Measurements from ENCODE around the gene M1AP.
"Not testable (repeated sequence)": the region's sequence is repeated elsewhere in the genome, so short reads cannot be mapped to it uniquely, and the experiment has no call there.

The M1AP gene

GRCh38 chr2:74653589-74653984 is 5.5 kb upstream of the M1AP start:
- DNase-seq: no peak

GRCh38 chr2:74646834-74647482 is 1.2 kb downstream of the M1AP start:
- DNase-seq: no peak

GRCh38 chr2:74646201-74646600 is 1.9 kb downstream of the M1AP start:
- no peak for DNase-seq

- DNase-seq: no peak
Measured at GRCh38 chr2:74645344-74645743, 2.8 kb downstream of the M1AP start.

- DNase-seq: no peak
Measured at GRCh38 chr2:74639550-74639949, 8.6 kb downstream of the M1AP start.

- DNase-seq: no peak
Measured at GRCh38 chr2:74632939-74633312, 15.2 kb downstream of the M1AP start.

- no peak for DNase-seq
Measured at GRCh38 chr2:74632209-74632938, 15.8 kb downstream of the M1AP start.

- not testable (repeated sequence) for DNase-seq
Measured at GRCh38 chr2:74630454-74630853, 17.7 kb downstream of the M1AP start.

- no peak for DNase-seq
Measured at GRCh38 chr2:74628538-74629105, 19.5 kb downstream of the M1AP start.

GRCh38 chr2:74625658-74626425 is 22.3 kb downstream of the M1AP start:
- DNase-seq: no peak

GRCh38 chr2:74620671-74621070 is 27.5 kb downstream of the M1AP start:
- DNase-seq: no peak

GRCh38 chr2:74619651-74620297 is 28.4 kb downstream of the M1AP start:
- DNase-seq: peak; percentile 42

- no peak for DNase-seq
Measured at GRCh38 chr2:74618410-74619083, 29.6 kb downstream of the M1AP start.

GRCh38 chr2:74617122-74617521 is 31.0 kb downstream of the M1AP start:
- no peak for DNase-seq

- DNase-seq: no peak
Measured at GRCh38 chr2:74606927-74607326, 41.2 kb downstream of the M1AP start.

GRCh38 chr2:74603282-74604000 is 44.7 kb downstream of the M1AP start:
- DNase-seq: no peak

- DNase-seq: no peak
Measured at GRCh38 chr2:74602586-74603281, 45.4 kb downstream of the M1AP start.

- DNase-seq: no peak
Measured at GRCh38 chr2:74599676-74600075, 48.5 kb downstream of the M1AP start.

GRCh38 chr2:74597410-74597809 is 50.7 kb downstream of the M1AP start:
- no peak for DNase-seq

GRCh38 chr2:74596584-74596983 is 51.5 kb downstream of the M1AP start:
- no peak for DNase-seq
